ENCODE data around the gene BICDL2.

The BICDL2 gene

DNA sequence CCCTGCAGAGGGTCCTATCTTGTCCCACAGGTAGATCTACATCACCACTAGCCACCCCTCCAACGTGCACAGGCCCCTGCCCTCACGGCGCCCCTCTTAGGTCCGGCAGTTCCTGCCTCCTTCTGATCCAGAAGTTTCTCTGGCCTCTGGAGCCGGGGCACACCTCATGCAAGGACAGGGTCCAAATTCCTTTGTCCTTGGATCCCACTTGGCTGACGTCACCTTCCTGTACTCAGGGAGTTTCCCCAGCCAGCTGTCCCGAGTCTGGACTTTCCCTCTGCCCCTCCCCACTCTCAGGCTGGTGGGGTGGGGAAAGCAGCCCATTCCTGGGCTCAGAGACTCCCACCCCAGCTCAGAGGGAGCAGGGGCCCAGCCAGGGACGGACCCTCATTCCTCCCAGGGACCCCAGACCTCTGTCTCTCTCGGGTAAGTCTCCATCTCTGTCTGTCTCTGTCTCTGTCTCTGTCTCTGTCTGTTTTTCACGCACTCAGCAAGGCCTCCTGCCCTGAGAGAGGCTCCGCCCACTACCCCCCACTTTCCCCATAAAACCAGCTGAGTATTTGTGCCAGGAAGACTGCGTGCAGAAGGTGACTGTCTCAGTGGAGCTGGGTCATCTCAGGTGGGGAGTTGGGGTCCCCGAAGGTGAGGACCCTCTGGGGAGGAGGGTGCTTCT, 28.5 kb upstream of the BICDL2 start, which contains the start of gene IL32:
Gene IL32 (plus strand): TSS at position 572 of the 673 bp plus-strand sequence. CDS start 172 bp downstream, outside the sequence.
- H3K4me1 ChIP-seq (ENCODE audit: control insufficient read depth, insufficient read depth, low read length, poor library complexity, severe bottlenecking): peaks cover 4% of the 10 kb centered on the region
- H3K27ac ChIP-seq (ENCODE audit: low read depth, low read length, severe bottlenecking): no peak within 1 kb of the TSS
- WGBS, 2 experiments (ENCODE audit: insufficient coverage in 2 of 2): 81 to 92% methylated on average over 8 to 9 of the region's 13 CpGs
- no peaks in the 10 kb centered on the region for H3K36me3 ChIP-seq (ENCODE audit: control insufficient read depth, insufficient read depth, low read length)
- no peaks in the 10 kb centered on the region for H3K9me3 ChIP-seq (ENCODE audit: control insufficient read depth, low read length)
- no peak within 1 kb of the TSS for H3K4me3 ChIP-seq (ENCODE audit: extremely low read depth, insufficient read depth, low read length, poor library complexity, severe bottlenecking)

- Histone ChIP-seq H3K4me3 (ENCODE audit: extremely low read depth, insufficient read depth, low read length, poor library complexity, severe bottlenecking) (no peak overlapping the region), H3K4me1 (ENCODE audit: control insufficient read depth, insufficient read depth, low read length, poor library complexity, severe bottlenecking) (peaks cover 12% of the 10 kb centered on the region), H3K36me3 (ENCODE audit: control insufficient read depth, insufficient read depth, low read length) (no peaks in the 10 kb centered on the region), H3K9me3 (ENCODE audit: control insufficient read depth, low read length) (no peaks in the 10 kb centered on the region), H3K27ac (ENCODE audit: low read depth, low read length, severe bottlenecking) (no peak overlapping the region)
- WGBS, 2 experiments (ENCODE audit: insufficient coverage in 2 of 2): 86 to 89% methylated on average over 5 to 8 of the region's 8 CpGs
These were observed 27.1 kb upstream of the BICDL2 start for GRCh38 chr16:3063625-3064386.

DNA sequence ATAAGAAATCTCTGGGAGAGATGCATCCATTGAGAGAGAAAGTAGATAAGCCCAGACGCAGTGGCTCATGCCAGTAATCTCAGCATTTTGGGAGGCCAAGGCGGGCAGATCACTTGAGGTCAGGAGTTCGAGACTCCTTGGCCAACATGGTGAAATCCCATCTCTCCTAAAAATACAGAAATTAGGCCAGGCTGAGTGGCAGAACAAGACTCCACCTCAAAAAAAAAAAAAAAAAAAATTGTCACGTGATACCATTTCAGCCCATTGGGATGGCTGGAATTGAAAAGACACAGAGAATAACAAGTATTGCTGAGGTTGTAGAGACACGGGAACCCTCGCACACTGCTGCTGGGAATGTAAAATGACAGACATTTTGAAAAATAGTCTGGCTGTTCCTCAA, 25.8 kb upstream of the BICDL2 start:
- no peak overlapping the region for H3K27ac ChIP-seq (ENCODE audit: low read depth, low read length, severe bottlenecking)
- H3K4me1 ChIP-seq (ENCODE audit: control insufficient read depth, insufficient read depth, low read length, poor library complexity, severe bottlenecking): peaks cover 15% of the 10 kb centered on the region
- WGBS, 2 experiments (ENCODE audit: insufficient coverage in 2 of 2): 96 to 97% methylated on average over 5 of the region's 6 CpGs
- no peaks in the 10 kb centered on the region for H3K36me3 ChIP-seq (ENCODE audit: control insufficient read depth, insufficient read depth, low read length)
- no peak overlapping the region for H3K4me3 ChIP-seq (ENCODE audit: extremely low read depth, insufficient read depth, low read length, poor library complexity, severe bottlenecking)
- no peaks in the 10 kb centered on the region for H3K9me3 ChIP-seq (ENCODE audit: control insufficient read depth, low read length)

DNA sequence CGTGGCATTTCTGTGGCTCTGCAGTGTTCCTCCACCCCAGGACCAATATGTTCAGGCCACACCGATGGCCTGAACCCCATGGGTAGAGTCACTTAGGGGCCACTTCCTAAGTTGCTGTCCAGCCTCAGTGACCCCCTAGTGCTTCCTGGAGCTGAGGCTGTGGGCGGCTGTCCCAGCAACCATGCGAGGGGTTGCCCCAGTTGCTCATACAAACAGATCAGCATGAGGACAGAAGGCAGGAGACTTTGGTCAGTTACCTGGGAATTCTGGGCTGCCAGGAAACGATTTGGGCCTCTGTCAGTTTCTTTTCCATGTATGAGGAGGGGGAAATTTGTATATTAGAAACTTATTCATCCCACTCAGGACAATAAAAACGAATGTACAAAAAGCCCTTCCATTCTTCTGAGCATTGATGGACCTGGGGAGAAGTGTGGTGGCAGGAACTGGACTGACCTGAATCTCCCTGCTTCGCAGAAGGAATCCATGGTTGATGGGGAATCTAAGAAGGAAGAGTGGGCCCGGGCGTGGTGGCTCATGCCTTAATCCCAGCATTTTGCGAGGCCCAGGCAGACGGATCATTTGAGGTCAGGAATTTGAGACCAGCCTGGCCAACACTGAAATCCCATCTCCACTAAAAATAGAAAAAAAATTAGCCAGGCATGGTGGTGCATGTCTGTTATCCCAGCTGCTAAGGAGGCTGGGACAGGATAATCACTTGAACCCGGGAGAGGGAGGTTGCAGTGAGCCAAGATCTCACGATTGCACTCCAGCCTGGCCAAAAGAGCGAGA, 23.8 kb upstream of the BICDL2 start:
- Histone ChIP-seq H3K36me3 (ENCODE audit: control insufficient read depth, insufficient read depth, low read length) (no peaks in the 10 kb centered on the region), H3K9me3 (ENCODE audit: control insufficient read depth, low read length) (no peaks in the 10 kb centered on the region), H3K4me1 (ENCODE audit: control insufficient read depth, insufficient read depth, low read length, poor library complexity, severe bottlenecking) (peaks cover 15% of the 10 kb centered on the region), H3K4me3 (ENCODE audit: extremely low read depth, insufficient read depth, low read length, poor library complexity, severe bottlenecking) (no peak overlapping the region), H3K27ac (ENCODE audit: low read depth, low read length, severe bottlenecking) (no peak overlapping the region)
- 92 to 95% methylated on average over 9 to 10 of the region's 14 CpGs for WGBS, 2 experiments (ENCODE audit: insufficient coverage in 2 of 2)

DNA sequence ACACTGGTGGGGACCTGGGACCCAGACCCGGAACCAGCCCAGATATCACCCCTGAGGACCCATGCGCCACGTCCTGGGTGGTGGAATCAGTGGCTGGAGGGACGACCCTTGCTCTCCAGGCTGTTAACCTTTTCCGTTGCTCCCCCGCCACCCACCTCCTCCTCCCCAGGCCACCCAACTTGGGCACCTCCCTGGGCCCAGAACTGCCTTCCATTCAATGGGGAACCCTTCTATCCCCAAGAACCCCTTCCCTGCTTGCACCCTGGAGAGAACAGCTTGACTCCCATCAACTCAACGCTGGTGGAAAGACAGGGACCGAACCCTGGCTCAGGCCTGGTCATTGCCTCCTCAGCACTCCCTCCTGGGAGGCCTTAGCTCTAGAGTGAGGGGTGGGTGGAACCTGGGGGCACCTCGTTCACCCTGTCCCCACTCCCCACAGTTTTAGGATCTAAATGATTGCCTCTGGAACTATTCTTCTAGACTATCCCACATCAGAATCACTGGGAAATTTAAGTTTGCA, 23.0 kb upstream of the BICDL2 start:
- Histone ChIP-seq H3K9me3 (ENCODE audit: control insufficient read depth, low read length) (no peaks in the 10 kb centered on the region), H3K36me3 (ENCODE audit: control insufficient read depth, insufficient read depth, low read length) (no peaks in the 10 kb centered on the region), H3K4me1 (ENCODE audit: control insufficient read depth, insufficient read depth, low read length, poor library complexity, severe bottlenecking) (peaks cover 15% of the 10 kb centered on the region), H3K27ac (ENCODE audit: low read depth, low read length, severe bottlenecking) (peak overlapping the region; percentile 91), H3K4me3 (ENCODE audit: extremely low read depth, insufficient read depth, low read length, poor library complexity, severe bottlenecking) (peak overlapping the region; percentile 69)
- 72 to 79% methylated on average over 6 of the region's 9 CpGs for WGBS, 2 experiments (ENCODE audit: insufficient coverage in 2 of 2)

GRCh38 chr16:3059041-3059722, 22.4 kb upstream of the BICDL2 start:
- 1 to 2% methylated on average over 50 to 63 of the region's 67 CpGs for WGBS, 2 experiments (ENCODE audit: insufficient coverage in 2 of 2)

GRCh38 chr16:3058139-3059030, 21.6 kb upstream of the BICDL2 start:
- H3K4me1 ChIP-seq (ENCODE audit: control insufficient read depth, insufficient read depth, low read length, poor library complexity, severe bottlenecking): peaks cover 15% of the 10 kb centered on the region
- H3K27ac ChIP-seq (ENCODE audit: low read depth, low read length, severe bottlenecking): no peak overlapping the region
- no peaks in the 10 kb centered on the region for H3K36me3 ChIP-seq (ENCODE audit: control insufficient read depth, insufficient read depth, low read length)
- peak overlapping the region; percentile 69 for H3K4me3 ChIP-seq (ENCODE audit: extremely low read depth, insufficient read depth, low read length, poor library complexity, severe bottlenecking)
- 17 to 18% methylated on average over 45 to 49 of the region's 77 CpGs for WGBS, 2 experiments (ENCODE audit: insufficient coverage in 2 of 2)
- no peaks in the 10 kb centered on the region for H3K9me3 ChIP-seq (ENCODE audit: control insufficient read depth, low read length)

More at GRCh38 chr16:3059041-3059722, 22.4 kb upstream of the BICDL2 start:
- H3K4me3 ChIP-seq (ENCODE audit: extremely low read depth, insufficient read depth, low read length, poor library complexity, severe bottlenecking): peak overlapping the region; percentile 69
- H3K27ac ChIP-seq (ENCODE audit: low read depth, low read length, severe bottlenecking): peak overlapping the region; percentile 91
- no peaks in the 10 kb centered on the region for H3K9me3 ChIP-seq (ENCODE audit: control insufficient read depth, low read length)
- H3K36me3 ChIP-seq (ENCODE audit: control insufficient read depth, insufficient read depth, low read length): no peaks in the 10 kb centered on the region
- H3K4me1 ChIP-seq (ENCODE audit: control insufficient read depth, insufficient read depth, low read length, poor library complexity, severe bottlenecking): peaks cover 15% of the 10 kb centered on the region

- Histone ChIP-seq H3K27ac (ENCODE audit: low read depth, low read length, severe bottlenecking) (no peak overlapping the region), H3K9me3 (ENCODE audit: control insufficient read depth, low read length) (no peaks in the 10 kb centered on the region), H3K4me3 (ENCODE audit: extremely low read depth, insufficient read depth, low read length, poor library complexity, severe bottlenecking) (peak overlapping the region; percentile 69), H3K36me3 (ENCODE audit: control insufficient read depth, insufficient read depth, low read length) (no peaks in the 10 kb centered on the region), H3K4me1 (ENCODE audit: control insufficient read depth, insufficient read depth, low read length, poor library complexity, severe bottlenecking) (peaks cover 15% of the 10 kb centered on the region)
- WGBS, 2 experiments (ENCODE audit: insufficient coverage in 2 of 2): 86 to 92% methylated on average over 13 of the region's 22 CpGs
These were observed 20.7 kb upstream of the BICDL2 start for GRCh38 chr16:3057181-3058138.
